ENCODE measurements around the gene ABHD1. TPM values are rescaled to one million over a fixed set of nuclear protein-coding genes. Genes with fewer than 3 reads are reported as not detected.

ABHD1 gene
- total and polyA plus RNA-seq, 4 donors = 0.09 to 2.0 (median 0.61) TPM

GRCh38 chr2:27084297-27085061 is 39.1 kb upstream of the ABHD1 start:
- 86% methylated on average over 6 of the region's 6 CpGs for WGBS
- no peaks in the 10 kb centered on the region for H3K27me3 ChIP-seq (ENCODE audit: control insufficient read depth in 4 of 4, insufficient read depth in 4 of 4, low read length in 3 of 4)
- no peak for TF ChIP-seq FOXA2 (IDR thresholded peaks at IDR 0.05)
- no peak for TF ChIP-seq JUND (IDR thresholded peaks at IDR 0.05)
- no peak for TF ChIP-seq SP1 (IDR thresholded peaks at IDR 0.05)
- no peak for TF ChIP-seq NR2F2 (IDR thresholded peaks at IDR 0.05)
- no peak for TF ChIP-seq FOXA1 (IDR thresholded peaks at IDR 0.05)
- no peak for TF ChIP-seq CTCF (IDR thresholded peaks at IDR 0.05; ENCODE audit: low read depth, low read length, missing input control)
- H3K9ac ChIP-seq (ENCODE audit: low read depth in 1 of 2, low read length in 2 of 2) = no peak overlapping the region
- no peak overlapping the region for H3K27ac ChIP-seq (ENCODE audit: low read depth in 1 of 2, low read length in 2 of 2)
- H3K4me3 ChIP-seq (ENCODE audit: low read depth in 1 of 3, low read length in 3 of 3) = no peak overlapping the region
- H3K36me3 ChIP-seq (ENCODE audit: control insufficient read depth in 4 of 4, insufficient read depth in 3 of 4, low read depth in 1 of 4, low read length in 3 of 4) = no peaks in the 10 kb centered on the region
- no peaks in the 10 kb centered on the region for H3K9me3 ChIP-seq (ENCODE audit: control insufficient read depth in 4 of 4, low read length in 3 of 4)
- DNase-seq (ENCODE audit: low spot score) = no peak
- H3K4me1 ChIP-seq (ENCODE audit: control insufficient read depth in 4 of 4, insufficient read depth in 4 of 4, low read length in 3 of 4) = peaks cover 9 to 63% (median 31%) of the 10 kb centered on the region in 4 donors

- Histone ChIP-seq H3K27ac (ENCODE audit: low read depth in 1 of 2, low read length in 2 of 2) (peak overlapping the region in 1 of 2 donors; percentile 87), H3K4me1 (ENCODE audit: control insufficient read depth in 4 of 4, insufficient read depth in 4 of 4, low read length in 3 of 4) (peaks cover 9 to 68% (median 35%) of the 10 kb centered on the region in 4 donors), H3K36me3 (ENCODE audit: control insufficient read depth in 4 of 4, insufficient read depth in 3 of 4, low read depth in 1 of 4, low read length in 3 of 4) (no peaks in the 10 kb centered on the region), H3K9me3 (ENCODE audit: control insufficient read depth in 4 of 4, low read length in 3 of 4) (no peaks in the 10 kb centered on the region), H3K27me3 (ENCODE audit: control insufficient read depth in 4 of 4, insufficient read depth in 4 of 4, low read length in 3 of 4) (no peaks in the 10 kb centered on the region), H3K4me3 (ENCODE audit: low read depth in 1 of 3, low read length in 3 of 3) (peak overlapping the region in 2 of 3 donors; percentile 63 to 73), H3K9ac (ENCODE audit: low read depth in 1 of 2, low read length in 2 of 2) (no peak overlapping the region)
- WGBS = 68% methylated on average over 10 of the region's 10 CpGs
- DNase-seq (ENCODE audit: low spot score) = no peak
- no peak for TF ChIP-seq HNF4G (IDR thresholded peaks at IDR 0.05)
- no peak for TF ChIP-seq YY1 (IDR thresholded peaks at IDR 0.05)
- no peak for TF ChIP-seq TAF1 (conservative IDR thresholded peaks at IDR 0.05)
- no peak for TF ChIP-seq SP1 (IDR thresholded peaks at IDR 0.05)
- no peak for TF ChIP-seq RXRA (IDR thresholded peaks at IDR 0.05)
Observed at GRCh38 chr2:27085062-27085672, 38.4 kb upstream of the ABHD1 start.

- 3% methylated on average over 38 of the region's 38 CpGs for WGBS
- H3K4me3 ChIP-seq (ENCODE audit: low read depth in 1 of 3, low read length in 3 of 3) = peak overlapping the region; percentile 46 to 73 (median 63)
- peak; percentile 69 for DNase-seq (ENCODE audit: low spot score)
- no peaks in the 10 kb centered on the region for H3K27me3 ChIP-seq (ENCODE audit: control insufficient read depth in 4 of 4, insufficient read depth in 4 of 4, low read length in 3 of 4)
- H3K9ac ChIP-seq (ENCODE audit: low read depth in 1 of 2, low read length in 2 of 2) = no peak overlapping the region
- H3K27ac ChIP-seq (ENCODE audit: low read depth in 1 of 2, low read length in 2 of 2) = peak overlapping the region; percentile 70 to 87
- peaks cover 10 to 65% (median 34%) of the 10 kb centered on the region in 4 donors for H3K4me1 ChIP-seq (ENCODE audit: control insufficient read depth in 4 of 4, insufficient read depth in 4 of 4, low read length in 3 of 4)
- H3K9me3 ChIP-seq (ENCODE audit: control insufficient read depth in 4 of 4, low read length in 3 of 4) = no peaks in the 10 kb centered on the region
- TF ChIP-seq EGR1 (IDR thresholded peaks at IDR 0.05; ENCODE audit: low read depth in 2 of 2) (no peak), HNF4A (conservative IDR thresholded peaks at IDR 0.05) (no peak), CTCF (IDR thresholded peaks at IDR 0.05; ENCODE audit: low read depth, low read length, missing input control) (peak; percentile 28), RAD21 (IDR thresholded peaks at IDR 0.05) (peak; percentile 75 to 76)
- H3K36me3 ChIP-seq (ENCODE audit: control insufficient read depth in 4 of 4, insufficient read depth in 3 of 4, low read depth in 1 of 4, low read length in 3 of 4) = no peaks in the 10 kb centered on the region
Observed at GRCh38 chr2:27085673-27086089, 37.9 kb upstream of the ABHD1 start.
